Kasumi-1 (cell line): ENCODE measurements around the gene PITPNB.

Experiments
- DNase-seq, 2 experiments: peaks; one replicate each; lab custom pipeline; 2025; lab: John Stamatoyannopoulos, UW

The PITPNB gene

DNA sequence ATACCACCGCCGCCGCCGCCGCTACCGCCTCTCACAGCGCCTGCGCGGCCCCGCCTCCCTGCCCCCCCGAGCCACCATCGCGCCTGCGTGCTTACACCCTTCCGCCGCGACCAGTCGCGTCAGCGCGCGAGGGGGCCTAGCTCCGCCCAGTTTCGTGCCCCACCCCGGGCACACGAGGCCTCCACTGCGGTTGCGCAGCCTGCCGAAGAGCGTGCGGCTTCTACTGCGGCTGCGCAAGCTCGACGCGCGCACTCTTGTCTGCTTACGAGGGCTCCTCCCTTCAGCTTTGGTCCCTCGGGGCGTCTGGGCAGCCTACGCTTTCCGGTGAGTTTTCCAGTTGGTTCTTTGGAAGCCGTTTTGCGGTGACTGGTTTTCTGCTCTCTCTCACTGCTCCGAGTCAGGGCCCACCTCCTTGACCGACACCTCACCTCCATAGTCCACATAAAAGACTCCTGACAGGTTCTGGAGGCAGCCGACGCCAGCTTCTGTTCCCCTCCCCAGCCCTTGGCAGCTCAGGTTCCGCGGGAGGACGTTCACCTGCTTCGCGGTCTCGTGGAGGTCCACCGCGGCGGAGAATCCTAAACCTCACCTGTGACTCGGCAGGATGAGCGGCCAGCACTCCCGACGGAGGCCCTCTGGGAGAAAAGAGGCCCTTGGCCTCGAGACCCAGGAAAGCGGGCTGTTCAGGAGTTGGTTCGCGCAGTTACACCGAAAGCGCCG lies at the start of gene PITPNB:
Gene PITPNB, minus strand, starts transcription at position 35 of the 720 bp plus-strand sequence. CDS start 65 bp downstream, outside the sequence.
- DNase-seq = peak; percentile 92 to 95

DNA sequence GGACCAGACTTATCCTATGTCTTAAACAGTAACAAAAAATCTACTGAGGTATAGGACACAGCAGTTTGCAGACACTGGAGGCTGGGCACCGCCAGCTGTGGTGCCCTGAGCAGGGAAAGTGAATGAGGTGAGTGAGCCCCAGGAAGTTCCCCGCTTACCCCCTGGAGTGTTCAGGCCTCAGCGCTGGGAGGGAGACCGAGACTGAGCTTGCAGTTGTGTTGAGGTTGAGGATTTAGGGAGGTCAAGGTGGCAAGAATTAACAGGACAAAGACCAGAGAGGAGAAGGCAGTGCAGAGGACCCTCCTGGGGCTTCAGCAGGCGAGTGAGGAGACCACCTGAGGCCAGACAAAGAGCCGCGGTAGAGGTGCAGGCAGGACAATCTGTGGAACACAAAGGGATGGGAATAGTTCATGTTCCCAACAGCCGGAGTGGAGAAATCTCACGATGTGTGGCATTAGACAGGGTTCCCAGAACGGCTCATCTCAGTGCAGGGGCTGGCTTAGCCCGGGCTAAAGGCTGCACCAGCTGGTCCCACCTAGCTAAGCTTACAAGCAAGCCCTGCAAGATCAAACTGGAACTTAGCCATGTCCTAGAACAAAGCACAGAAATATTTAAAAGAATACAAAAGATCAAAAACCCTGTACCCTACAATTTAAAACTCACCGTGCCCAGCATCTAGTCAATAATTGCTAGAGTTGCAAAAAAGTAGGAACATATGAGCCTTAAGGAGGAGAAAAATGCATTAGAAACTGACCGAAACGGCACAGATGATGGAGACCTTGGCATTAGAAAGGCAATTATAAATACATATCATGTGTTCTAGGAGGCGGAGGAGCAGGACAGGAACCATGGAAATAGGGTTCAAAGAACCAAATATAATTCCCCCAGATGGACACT lies 47.4 kb upstream of the PITPNB start:
- DNase-seq = no peak

DNA sequence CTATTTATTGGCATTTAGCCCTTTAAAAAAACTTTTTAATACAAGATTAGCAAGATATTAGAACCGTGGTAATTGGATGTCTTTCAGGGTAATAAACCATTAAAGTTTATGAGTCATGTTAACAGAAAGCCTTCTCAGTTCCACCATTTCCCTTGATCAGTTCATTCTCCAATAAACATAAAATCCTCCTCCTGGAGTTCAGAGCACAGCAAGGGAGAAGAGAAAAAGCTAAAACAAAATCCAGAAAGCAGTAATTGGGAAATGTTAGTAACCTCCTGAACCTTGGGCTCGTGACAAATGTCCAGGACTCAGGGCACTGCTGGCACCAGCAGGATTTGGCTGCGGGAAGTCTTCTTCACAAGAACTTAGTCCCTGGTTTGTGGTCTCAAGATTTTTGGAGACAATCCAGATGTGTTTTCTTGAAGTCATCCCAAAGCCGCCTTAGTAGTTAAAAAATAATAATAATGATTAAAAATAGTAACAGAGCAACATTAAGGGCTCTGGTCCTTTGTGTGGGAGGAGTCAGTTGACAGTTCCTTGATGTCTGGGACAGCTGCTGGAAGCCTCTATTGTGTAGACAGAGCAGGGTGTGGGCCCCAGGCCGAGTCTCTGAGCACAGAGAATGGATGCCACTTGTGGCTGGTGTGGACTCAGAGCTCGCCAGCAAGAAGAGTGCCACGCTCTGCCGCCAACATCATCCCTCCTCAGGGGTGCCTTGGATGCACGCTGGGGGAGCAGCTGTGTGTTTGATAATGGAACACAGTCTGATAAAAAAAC lies 43.4 kb upstream of the PITPNB start:
- DNase-seq = no peak

DNA sequence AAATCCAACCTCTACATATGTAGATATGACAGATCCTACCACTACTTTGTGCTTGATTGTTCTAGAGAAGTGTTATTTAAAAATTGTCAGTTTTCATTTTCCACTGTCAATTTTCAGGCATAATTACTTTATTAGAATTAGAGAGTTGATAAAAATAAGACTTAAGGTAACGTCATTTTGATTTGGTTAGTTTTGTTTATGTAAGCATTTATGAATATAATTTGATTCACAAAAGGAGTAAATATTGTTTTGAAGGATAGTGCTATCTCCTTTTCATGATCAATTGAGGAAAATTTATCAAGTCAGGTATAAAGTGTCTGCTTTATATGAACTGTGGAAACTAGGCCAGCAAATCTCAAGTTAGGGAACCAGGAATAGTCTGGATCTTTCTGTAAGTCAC lies 42.6 kb upstream of the PITPNB start:
- DNase-seq = no peak

DNA sequence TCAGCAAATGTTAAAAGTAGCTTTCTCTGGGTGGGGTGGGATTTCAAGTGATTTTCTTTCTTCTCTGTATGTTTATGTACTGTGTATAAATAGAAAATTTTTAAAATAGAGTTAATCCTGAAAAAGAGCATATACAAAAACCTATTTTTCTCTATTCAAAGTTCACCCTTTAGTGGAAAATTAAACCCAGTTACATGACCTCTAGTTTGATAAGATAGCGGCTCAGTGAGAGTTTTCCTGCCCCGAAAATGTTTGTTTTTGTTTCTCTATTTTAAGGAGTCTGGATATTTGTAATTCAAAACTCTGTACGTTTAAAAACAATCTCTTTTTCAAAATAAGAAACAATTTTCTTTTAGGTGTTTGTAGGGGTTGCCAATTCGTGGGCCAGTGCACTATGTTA lies 42.1 kb upstream of the PITPNB start:
- no peak for DNase-seq

DNA sequence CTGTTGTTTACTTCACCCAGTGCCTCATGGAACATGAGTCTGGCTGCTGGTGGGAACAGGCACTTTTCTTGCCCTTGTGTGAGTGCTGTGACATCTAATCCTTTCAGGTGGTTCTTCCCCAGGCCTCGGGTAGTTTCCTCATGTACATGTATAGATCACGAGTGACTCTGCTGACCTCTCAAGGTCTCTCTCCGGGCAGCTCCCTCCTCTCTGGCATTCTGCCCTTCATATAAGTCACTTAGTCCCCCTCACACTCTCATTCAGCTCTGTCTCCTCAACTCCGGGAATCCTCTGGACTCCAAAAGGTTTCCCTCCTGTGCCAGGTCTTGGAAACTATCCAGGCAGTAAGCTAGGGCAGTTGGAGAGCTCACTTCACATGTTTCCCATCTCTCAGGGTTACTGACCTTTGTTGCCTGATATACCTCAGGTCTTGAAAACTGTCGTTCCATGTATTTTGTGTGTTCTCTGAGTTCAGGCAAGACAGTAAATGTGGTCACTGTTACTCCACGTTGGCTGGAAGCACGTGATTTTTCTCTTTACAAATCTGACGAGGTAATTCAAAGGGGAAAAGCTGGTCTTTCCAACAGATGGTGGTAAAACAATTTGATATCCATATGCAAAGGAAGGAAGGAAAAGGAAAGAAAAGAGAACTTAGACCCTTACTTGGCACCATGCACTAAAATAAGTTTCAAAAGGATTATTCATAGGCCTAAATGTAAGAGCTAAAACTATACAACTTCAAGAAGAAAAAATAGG lies 40.5 kb upstream of the PITPNB start:
- DNase-seq = no peak

DNA sequence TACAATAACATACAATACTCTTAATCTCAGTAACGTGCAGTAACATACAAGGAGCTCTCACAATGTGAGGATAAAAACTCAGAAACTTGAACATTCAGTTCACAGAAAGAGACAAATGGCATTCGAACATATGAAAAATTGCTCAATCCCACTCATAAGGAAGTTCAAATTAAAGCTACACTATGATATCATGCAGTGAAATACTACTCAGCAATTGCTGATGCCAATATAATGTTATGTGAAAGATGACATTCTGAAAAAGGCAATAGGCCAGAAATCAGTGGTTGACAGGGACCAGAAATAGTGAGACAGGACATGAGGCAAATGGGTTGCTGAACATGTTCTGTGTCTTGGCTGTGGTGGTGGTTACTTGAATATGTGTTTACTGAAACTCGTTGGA lies 33.7 kb upstream of the PITPNB start:
- peak in 1 of 2 experiments; percentile 7 for DNase-seq

DNA sequence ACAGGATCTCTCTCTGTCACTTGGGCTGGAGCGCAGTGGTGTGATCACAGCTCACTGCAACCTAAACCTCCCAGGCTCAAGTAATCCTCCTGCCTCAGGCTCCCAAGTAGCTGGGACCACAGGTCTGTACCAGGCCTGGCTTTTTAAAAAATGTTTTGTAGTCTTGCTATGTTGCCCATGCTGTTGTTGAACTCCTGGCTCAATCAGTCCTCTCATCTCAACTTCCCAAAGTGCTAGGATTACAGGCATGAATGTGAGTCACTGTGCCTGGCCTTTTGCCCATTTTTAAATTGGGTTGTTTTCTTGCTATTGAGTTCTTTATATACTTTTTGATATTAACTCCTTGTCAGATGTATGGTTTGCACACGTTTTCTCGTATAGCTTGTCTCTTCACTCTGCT lies 33.0 kb upstream of the PITPNB start:
- peak in 1 of 2 experiments; percentile 8 for DNase-seq

DNA sequence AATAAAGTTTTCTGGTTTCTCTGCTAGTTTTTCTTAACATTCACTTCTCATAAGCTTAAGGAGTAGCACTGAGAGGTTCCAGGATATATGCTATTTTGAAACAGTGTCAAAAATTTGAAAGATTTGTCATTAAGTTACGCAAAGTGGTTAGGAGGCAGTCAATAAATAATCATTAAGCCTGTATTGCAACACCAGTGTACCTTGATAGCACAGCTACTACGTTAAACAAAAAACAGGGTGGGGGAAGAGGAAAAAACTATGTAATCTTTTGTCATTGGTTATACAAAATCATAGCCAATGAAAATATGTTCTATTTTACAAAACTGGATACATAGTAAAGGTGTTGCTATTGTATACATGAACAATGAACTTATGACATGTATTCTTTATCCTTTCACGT lies 30.4 kb upstream of the PITPNB start:
- DNase-seq = no peak

DNA sequence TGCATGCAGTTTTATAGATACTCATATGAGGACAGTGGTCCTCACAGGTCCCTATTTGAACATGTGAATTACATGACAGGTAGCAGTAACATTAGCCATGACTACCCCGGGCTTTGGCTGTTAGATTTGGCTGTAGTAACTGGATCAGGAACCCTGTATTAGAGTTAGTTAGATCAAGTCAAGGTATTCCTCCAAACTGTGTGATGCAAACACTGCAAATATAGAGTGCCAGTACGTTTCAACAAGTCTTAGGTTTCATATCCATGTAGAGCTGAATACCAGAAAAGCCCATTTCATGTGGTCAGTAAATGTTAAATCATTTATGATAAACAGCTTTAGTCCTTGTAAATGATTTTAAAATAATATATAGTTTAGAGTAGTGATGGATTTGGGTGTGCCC lies 29.5 kb upstream of the PITPNB start:
- no peak for DNase-seq

DNA sequence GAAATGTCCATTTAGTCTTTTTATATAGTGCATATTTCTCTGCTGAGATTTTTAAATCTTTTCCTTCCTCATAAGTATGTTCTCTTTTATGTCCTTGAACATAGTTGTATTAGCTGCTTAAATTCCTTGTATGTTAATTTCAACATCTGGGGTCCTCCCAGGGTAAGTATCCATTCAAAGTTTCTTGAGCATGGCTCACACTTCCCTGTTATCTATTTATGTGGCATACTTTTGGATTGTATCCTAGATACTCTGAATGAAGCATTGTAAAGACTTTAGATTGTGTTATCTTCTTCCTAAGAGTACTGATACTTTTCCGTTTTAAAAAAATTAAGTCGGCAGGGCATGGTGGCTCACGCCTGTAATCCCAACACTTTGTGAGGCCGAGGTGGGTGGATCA lies 28.4 kb upstream of the PITPNB start:
- no peak for DNase-seq

DNA sequence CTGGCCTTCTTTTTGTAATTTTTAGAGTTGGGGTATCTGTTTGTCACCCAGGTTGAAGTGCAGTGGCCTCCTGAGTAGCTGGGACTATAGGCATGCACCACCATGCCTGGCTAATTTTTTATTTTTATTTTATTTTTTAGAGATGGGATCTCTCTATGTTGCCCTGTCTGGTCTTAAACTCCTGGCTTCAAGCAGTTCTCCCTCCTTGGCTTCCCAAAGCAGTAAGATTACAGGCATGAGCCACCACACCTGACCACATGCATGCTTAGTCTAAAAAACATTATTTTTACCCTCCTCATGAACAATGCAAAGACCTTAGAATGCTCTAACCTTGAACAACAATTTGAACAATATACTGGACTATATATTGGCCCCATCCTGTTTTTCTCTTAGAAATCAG lies 22.1 kb upstream of the PITPNB start:
- no peak for DNase-seq

DNA sequence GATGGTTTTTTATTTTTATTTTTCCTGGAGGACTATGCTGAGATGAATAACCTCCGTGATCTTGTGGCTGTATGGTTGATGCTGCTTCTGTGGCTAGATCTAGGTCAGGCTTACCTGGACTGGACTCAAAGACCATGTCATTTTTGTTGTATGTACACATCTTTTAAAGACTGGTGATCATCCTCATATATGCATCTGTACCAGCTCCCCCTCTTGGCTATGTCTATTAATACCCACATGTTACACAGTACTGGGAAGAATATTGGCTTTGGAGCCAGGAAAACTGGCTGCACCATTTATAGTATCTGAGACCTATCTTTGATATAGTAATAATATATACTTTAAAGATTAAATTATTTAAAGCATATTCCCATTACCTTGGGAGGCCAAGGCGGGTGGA lies 18.4 kb upstream of the PITPNB start:
- DNase-seq = peak in 1 of 2 experiments; percentile 22

DNA sequence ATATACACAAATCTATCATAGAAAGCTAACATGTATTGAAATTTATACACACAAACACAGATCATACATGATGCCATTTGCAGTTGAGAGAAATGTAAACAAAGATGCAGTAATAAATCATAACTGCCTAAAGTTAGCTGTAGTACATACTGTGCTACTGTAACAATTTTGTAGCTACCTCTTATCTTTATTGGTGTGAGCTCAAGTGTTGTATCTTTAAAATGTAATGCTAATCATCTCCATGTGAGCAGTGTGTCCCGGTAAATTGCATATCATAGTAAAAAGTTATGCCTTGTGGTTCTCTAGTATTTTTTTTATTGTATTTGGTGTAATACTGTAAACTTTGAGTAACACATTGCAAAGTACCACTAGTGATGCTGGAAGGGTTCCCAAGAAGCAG lies 16.8 kb upstream of the PITPNB start:
- DNase-seq = no peak

DNA sequence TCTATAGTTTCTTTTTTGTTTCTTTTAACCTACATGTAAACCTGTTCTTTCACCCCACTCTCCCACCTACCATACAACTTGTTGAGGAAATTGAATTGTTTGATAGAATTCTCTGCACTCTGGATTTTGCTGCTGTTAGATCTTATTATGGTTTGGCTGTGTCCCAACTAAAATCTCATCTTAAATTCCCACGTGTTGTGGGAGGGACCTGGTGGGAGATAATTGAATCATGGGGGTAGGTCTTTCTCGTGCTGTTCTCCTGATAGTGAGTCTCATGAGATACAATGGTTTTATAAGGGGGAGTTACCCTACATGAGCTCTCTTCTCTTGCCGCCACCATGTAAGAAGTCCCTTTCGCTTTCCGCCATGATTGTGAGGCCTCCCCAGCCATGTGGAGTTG lies 15.0 kb upstream of the PITPNB start:
- DNase-seq = no peak

DNA sequence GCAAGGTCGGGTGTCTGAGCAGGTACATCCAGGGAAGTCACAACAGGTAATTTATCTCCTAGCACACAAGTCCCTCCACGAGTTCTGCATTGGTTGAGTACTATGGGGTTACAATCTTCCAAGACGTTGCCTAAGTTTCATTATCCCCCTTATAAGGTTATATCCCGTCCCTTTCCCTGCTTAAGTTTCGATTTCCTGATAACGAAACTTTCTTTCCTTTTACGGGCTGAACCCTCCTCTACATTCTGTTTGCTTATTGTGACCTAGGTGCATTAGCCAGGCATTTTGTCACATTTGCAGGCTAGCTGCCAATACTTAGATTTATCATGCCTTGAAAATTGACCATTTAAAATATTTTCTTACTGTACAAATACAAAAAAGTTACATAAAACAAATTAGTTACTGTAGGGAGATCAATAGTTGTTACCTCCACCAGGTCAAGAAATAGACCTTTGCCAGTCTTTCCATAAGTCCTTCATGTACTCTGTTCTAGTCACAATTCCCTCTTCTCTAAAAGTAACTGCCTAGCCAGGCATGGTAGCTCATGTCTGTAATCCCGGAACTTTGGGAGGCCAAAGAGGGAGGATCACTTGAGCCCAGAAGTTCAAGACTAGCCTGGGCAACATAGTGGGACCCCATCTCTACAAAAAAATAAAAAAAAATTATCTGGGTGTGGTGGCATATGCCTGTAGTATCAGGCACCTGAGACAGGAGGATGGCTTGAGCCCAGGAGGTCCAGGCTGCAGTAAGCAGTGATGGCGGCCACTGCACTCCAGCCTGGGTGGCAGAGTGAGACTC lies 14.3 kb upstream of the PITPNB start:
- DNase-seq = no peak

DNA sequence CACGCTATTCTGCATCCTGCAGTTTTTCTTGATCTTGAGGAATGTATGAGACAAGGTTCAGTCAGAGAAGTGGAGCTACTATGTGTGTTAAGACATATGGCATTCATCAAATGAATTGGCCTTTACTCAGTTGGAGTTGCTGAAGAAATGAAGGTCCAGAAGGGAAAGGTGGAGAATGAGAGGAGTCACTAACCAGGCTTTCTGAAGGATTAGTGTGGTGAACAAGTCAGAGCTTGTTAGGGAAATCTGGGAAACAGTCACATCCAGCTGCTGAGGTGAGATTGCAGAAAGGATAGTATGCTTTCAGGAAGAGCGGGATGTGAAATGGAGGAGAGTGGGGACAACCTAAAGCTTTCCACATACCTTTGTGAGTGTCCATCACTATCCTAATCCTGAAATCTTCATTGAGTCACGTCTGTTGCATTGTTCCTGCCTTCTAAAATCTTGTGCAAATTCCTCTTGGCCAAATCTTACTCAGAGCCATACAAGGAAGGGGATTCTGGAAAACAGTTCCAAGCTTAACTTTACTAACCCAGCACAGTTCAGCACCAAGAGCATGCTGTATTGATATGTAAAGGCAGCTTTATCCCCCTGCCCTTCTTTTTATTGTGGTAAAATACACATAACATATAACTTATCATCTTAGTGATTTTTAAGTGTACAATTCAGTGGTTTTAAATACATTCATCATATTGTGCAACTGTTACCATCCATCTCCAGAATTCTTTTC lies 11.4 kb upstream of the PITPNB start:
- no peak for DNase-seq

DNA sequence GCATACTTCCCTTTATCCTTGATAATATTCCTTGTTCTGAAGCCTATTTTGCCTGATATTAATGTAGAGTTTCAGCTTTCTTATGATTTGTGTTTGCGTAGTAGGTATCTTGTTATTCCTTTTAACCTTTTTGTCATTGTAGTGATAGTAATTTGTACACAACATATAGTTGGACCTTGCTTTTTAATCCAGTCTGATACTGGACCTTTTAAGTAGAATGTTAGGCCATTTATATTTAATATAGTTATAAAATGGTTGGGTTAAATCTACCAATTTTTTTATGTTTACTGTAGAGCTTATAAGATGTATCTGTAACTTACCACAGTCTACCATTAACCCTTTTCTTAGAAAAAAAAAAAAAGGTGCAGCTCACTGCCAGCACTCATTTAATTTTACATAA lies 8.6 kb upstream of the PITPNB start:
- DNase-seq = no peak

DNA sequence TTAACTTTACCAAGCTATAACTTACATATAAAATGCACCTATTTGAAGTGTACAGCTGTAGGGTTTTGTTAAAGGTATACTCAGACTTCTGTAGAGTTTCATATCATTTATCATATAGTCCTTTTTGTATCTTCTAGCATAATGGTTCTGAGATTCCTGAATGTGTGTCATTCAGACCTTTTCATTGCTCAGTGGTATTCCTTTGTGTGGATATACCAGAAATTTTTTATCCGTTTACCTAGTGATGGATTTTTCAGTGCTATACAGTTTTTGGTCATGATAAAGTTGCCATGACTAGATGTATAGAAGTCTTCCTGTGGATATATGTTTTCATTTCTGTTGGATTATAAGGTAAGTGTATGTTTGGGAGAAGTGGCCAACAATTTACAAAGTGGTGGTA lies 6.3 kb upstream of the PITPNB start:
- no peak for DNase-seq
